H1 (cell line): ENCODE data around the gene AIFM1. TPM values are rescaled to one million over a fixed set of nuclear protein-coding genes. Genes with fewer than 3 reads are reported as not detected.

Experiments used
- CTCF ChIA-PET: fragments of 300-600 bp; sonication (Branson Sonifier 250); formaldehyde crosslinking; loops from one replicate; lab custom pipeline; 2021; ENCODE audit not compliant: partially characterized antibody; lab: Charles Lee
- POLR2A ChIA-PET: fragments of 300-600 bp; sonication (Branson Sonifier 250); formaldehyde crosslinking; loops from one replicate; lab custom pipeline; 2021; ENCODE audit warnings: inconsistent platforms; ENCODE audit not compliant: partially characterized antibody; lab: Charles Lee
- DNase-seq, 2 experiments: peaks; one replicate each; pipeline versions ENCODE4 v3.0.0 to v3.0.0-alpha.2; 2010 to 2022; ENCODE audit warnings: low spot score in 2 of 2, low read depth in 1 of 2, mixed read lengths in 1 of 2
- FAIRE-seq: peaks from 2 replicates; lab custom pipeline; 2011; peaks lifted over from hg19 to GRCh38; lab: Jason Lieb, UNC
- H2AFZ ChIP-seq: 2 replicates; pipeline ENCODE4 v1.8.1; 2012; ENCODE audit warnings: low read length, inconsistent platforms
- H2AK5ac ChIP-seq: 2 replicates; pipeline ENCODE4 v1.6.1; 2013; ENCODE audit warnings: low read depth, low read length
- H2BK120ac ChIP-seq: replicated peaks from 2 replicates; pipeline ENCODE3; 2013; ENCODE audit warnings: low read depth, low read length, inconsistent platforms
- H2BK12ac ChIP-seq: 2 replicates; pipeline ENCODE4 v1.6.1; 2013; ENCODE audit warnings: low read depth, low read length
- H2BK15ac ChIP-seq: 2 replicates; pipeline ENCODE4 v1.6.1; 2013; ENCODE audit warnings: low read length
- H2BK20ac ChIP-seq: 2 replicates; pipeline ENCODE4 v1.6.1; 2013; ENCODE audit warnings: low read length
- H2BK5ac ChIP-seq: 2 replicates; pipeline ENCODE4 v1.6.1; 2013; ENCODE audit warnings: low read depth, low read length
- H3K14ac ChIP-seq: 2 replicates; pipeline ENCODE4 v1.6.1; 2013; ENCODE audit warnings: inconsistent platforms; ENCODE audit not compliant: insufficient read length
- H3K18ac ChIP-seq: 2 replicates; pipeline ENCODE4 v1.6.1; 2013; ENCODE audit warnings: low read length; ENCODE audit errors: extremely low read depth
- H3K23ac ChIP-seq: 2 replicates; pipeline ENCODE4 v1.6.1; 2013; ENCODE audit warnings: inconsistent platforms; ENCODE audit not compliant: insufficient read length
- H3K23me2 ChIP-seq: 2 replicates; pipeline ENCODE4 v1.6.1; 2013; ENCODE audit warnings: low read depth, low read length
- H3K27ac ChIP-seq: 2 replicates; pipeline ENCODE4 v1.6.1; 2011; ENCODE audit warnings: low read depth, low read length, inconsistent platforms
- H3K27me3 ChIP-seq, 4 experiments: replicated peaks in 1 of 4; 1 replicate in 1 of 4; 2 replicates in 3 of 4; pipeline versions ENCODE4 v1.6.1 to v1.8.1; 2011 to 2013; ENCODE audit warnings: low read length in 3 of 4, mild to moderate bottlenecking in 3 of 4, inconsistent platforms in 2 of 4, mixed read lengths in 2 of 4, moderate library complexity in 1 of 4; ENCODE audit not compliant: control insufficient read depth in 3 of 4, insufficient read depth in 3 of 4; ENCODE audit errors: extremely low read depth in 1 of 4
- H3K36me3 ChIP-seq, 4 experiments: 2 replicates each; pipeline versions ENCODE4 v1.6.1 to v1.8.1; 2011 to 2013; ENCODE audit warnings: mild to moderate bottlenecking in 4 of 4, low read length in 3 of 4, moderate library complexity in 2 of 4, control low read depth in 1 of 4, inconsistent platforms in 1 of 4; ENCODE audit not compliant: insufficient read depth in 4 of 4, control insufficient read depth in 2 of 4
- H3K4ac ChIP-seq: replicated peaks from 2 replicates; pipeline ENCODE3; 2013; ENCODE audit warnings: low read length, low read depth, mixed read lengths, inconsistent platforms; ENCODE audit not compliant: insufficient read length
- H3K4me1 ChIP-seq, 4 experiments: replicated peaks in 1 of 4; 1 replicate in 1 of 4; 2 replicates in 3 of 4; pipeline versions ENCODE4 v1.6.1 to v1.8.1; 2011 to 2013; ENCODE audit warnings: low read length in 3 of 4, inconsistent platforms in 2 of 4, mixed read lengths in 1 of 4; ENCODE audit not compliant: insufficient read depth in 4 of 4, control insufficient read depth in 3 of 4
- H3K4me2 ChIP-seq, 2 experiments: 2 replicates each; pipeline versions ENCODE4 v1.6.1 to v1.8.1; 2011 to 2013; ENCODE audit warnings: low read depth in 2 of 2, low read length in 2 of 2, control low read depth in 1 of 2, inconsistent platforms in 1 of 2, mild to moderate bottlenecking in 1 of 2; ENCODE audit not compliant: insufficient read depth in 1 of 2
- H3K4me3 ChIP-seq, 4 experiments: fragments of 200-600, 300-600 bp in 1 of 4; sonication (generic), shearing (Covaris generic), sonication (Bioruptor Twin) in 1 of 4; 2 replicates each; pipeline versions ENCODE4 v1.5.1 to v1.8.1; 2011 to 2016; ENCODE audit warnings: low read length in 4 of 4, low read depth in 3 of 4, control low read depth in 2 of 4, inconsistent platforms in 2 of 4, mild to moderate bottlenecking in 2 of 4, mixed read lengths in 1 of 4, moderate library complexity in 1 of 4; ENCODE audit not compliant: insufficient read depth in 2 of 4; ENCODE audit errors: extremely low read depth in 1 of 4
- H3K56ac ChIP-seq: replicated peaks from 2 replicates; pipeline ENCODE3; 2013; ENCODE audit warnings: low read depth, mild to moderate bottlenecking, mixed read lengths, low read length, inconsistent platforms; ENCODE audit not compliant: insufficient read length
- H3K79me1 ChIP-seq: 2 replicates; pipeline ENCODE4 v1.6.1; 2013; ENCODE audit warnings: low read depth, low read length, control low read depth
- H3K79me2 ChIP-seq, 2 experiments: 2 replicates each; pipeline versions ENCODE4 v1.6.1 to v1.8.1; 2012 to 2013; ENCODE audit warnings: low read length in 2 of 2, mild to moderate bottlenecking in 2 of 2, inconsistent platforms in 1 of 2; ENCODE audit not compliant: insufficient read depth in 2 of 2, control insufficient read depth in 1 of 2
- H3K9ac ChIP-seq, 4 experiments: replicated peaks in 1 of 4; 1 replicate in 1 of 4; 2 replicates in 3 of 4; pipeline versions ENCODE4 v1.6.1 to v1.8.1; 2011 to 2013; ENCODE audit warnings: low read depth in 3 of 4, low read length in 3 of 4, control low read depth in 2 of 4, mild to moderate bottlenecking in 2 of 4, moderate library complexity in 2 of 4, inconsistent platforms in 1 of 4; ENCODE audit errors: extremely low read depth in 1 of 4
- H3K9me3 ChIP-seq, 2 experiments: 2 replicates each; pipeline versions ENCODE4 v1.6.1 to v1.8.1; 2012 to 2013; ENCODE audit warnings: mild to moderate bottlenecking in 2 of 2, moderate library complexity in 2 of 2, control low read depth in 1 of 2, inconsistent platforms in 1 of 2, low read depth in 1 of 2, low read length in 1 of 2, mixed read lengths in 1 of 2; ENCODE audit not compliant: insufficient read depth in 2 of 2
- H4K20me1 ChIP-seq, 2 experiments: replicated peaks in 1 of 2; 2 replicates each; pipeline versions ENCODE3 to v1.8.1; 2011 to 2013; ENCODE audit warnings: inconsistent platforms in 2 of 2, low read length in 2 of 2, mild to moderate bottlenecking in 1 of 2; ENCODE audit not compliant: insufficient read depth in 2 of 2, control insufficient read depth in 1 of 2
- H4K5ac ChIP-seq: 2 replicates; pipeline ENCODE4 v1.6.1; 2013; ENCODE audit warnings: low read length, low read depth, mixed read lengths, inconsistent platforms; ENCODE audit not compliant: insufficient read length
- H4K8ac ChIP-seq: 2 replicates; pipeline ENCODE4 v1.8.0; 2013; ENCODE audit warnings: mild to moderate bottlenecking, moderate library complexity, low read length, inconsistent platforms; ENCODE audit not compliant: insufficient read depth; ENCODE audit errors: extremely low read depth
- H4K91ac ChIP-seq: replicated peaks from 2 replicates; pipeline ENCODE3; 2013; ENCODE audit warnings: low read length, mixed read lengths, inconsistent platforms; ENCODE audit not compliant: insufficient read length
- ATF3 ChIP-seq: IDR thresholded peaks from 2 replicates; pipeline ENCODE4 v1.6.1; 2011; ENCODE audit warnings: low read depth, mild to moderate bottlenecking, low read length; ENCODE audit not compliant: insufficient read depth
- BCL11A ChIP-seq, 2 experiments: IDR thresholded peaks; one replicate each; pipeline ENCODE4 v1.6.1; 2011; ENCODE audit warnings: low read depth in 2 of 2, low read length in 2 of 2, mild to moderate bottlenecking in 2 of 2
- HDAC6 ChIP-seq: IDR thresholded peaks from one replicate; pipeline ENCODE4 v1.7.1; 2012; ENCODE audit warnings: low read depth, mild to moderate bottlenecking, inconsistent platforms, low read length, moderate library complexity
- POLR2A ChIP-seq, 2 experiments: IDR thresholded peaks; 1 replicate in 1 of 2; 2 replicates in 1 of 2; pipeline ENCODE4 v1.6.1; 2011; ENCODE audit warnings: low read depth in 2 of 2, low read length in 2 of 2, mild to moderate bottlenecking in 2 of 2; ENCODE audit errors: control extremely low read depth in 1 of 2
- RXRA ChIP-seq: IDR thresholded peaks from 2 replicates; pipeline ENCODE4 v1.6.1; 2011; ENCODE audit warnings: low read depth, mild to moderate bottlenecking, low read length, moderate library complexity; ENCODE audit not compliant: insufficient read depth
- SP1 ChIP-seq: IDR thresholded peaks from 2 replicates; pipeline ENCODE4 v1.6.1; 2011; ENCODE audit warnings: low read depth, low read length
- SP4 ChIP-seq: IDR thresholded peaks from 2 replicates; pipeline ENCODE4 v1.6.1; 2012; ENCODE audit warnings: low read length, inconsistent platforms
- WGBS, 2 experiments: shearing (Covaris generic) in 1 of 2; methylation state at CpG; one replicate each; pipeline versions ENCODE4 v1.1.6 to v1.1.7; 2013 to 2015; ENCODE audit warnings: low lambda C conversion rate in 2 of 2, mixed read lengths in 2 of 2, inconsistent platforms in 1 of 2, low coverage in 1 of 2, missing lambda C conversion rate in 1 of 2; ENCODE audit not compliant: insufficient replicate concordance in 2 of 2, insufficient coverage in 1 of 2, insufficient read length in 1 of 2; ENCODE audit errors: extremely low coverage in 1 of 2, missing lambda C conversion rate in 1 of 2; 5-methylcytosine and 5-hydroxymethylcytosine counted together
- polyA plus RNA-seq, 7 experiments: library from polyadenylated mRNA; depleted of rRNA in 3 of 7; stranded (reverse) in 5 of 7; unstranded in 2 of 7; fragments of >200 nt in 5 of 7; fragments of 200-250 nt in 2 of 7; gene quantifications; 1 replicate in 5 of 7; 2 replicates in 1 of 7; 4 replicates in 1 of 7; pipeline versions ENCODE4 v1.2.1 to v1.2.3, GENCODE V29; 2011 to 2013; ENCODE audit warnings: missing spikeins in 2 of 7, mixed read lengths in 2 of 7
- total RNA-seq: library from RNA; stranded (reverse); fragmentation: NEBNext Ultra II Directional; extraction: Animal tissue kit (Norgen Biotek cat#: 25700); gene quantifications from 2 replicates; pipeline ENCODE4 v1.2.1, GENCODE V29; 2021

The AIFM1 gene
- total and polyA plus RNA-seq, 2 of the 8 experiments (the other 6 are each of a cell fraction or from before 2014, with no cell fraction given) = 34.1 to 55.4 TPM

- H3K79me2 ChIP-seq = no peaks in the 10 kb centered on the region
- H3K23me2 ChIP-seq = no peaks in the 10 kb centered on the region
- peaks cover 0 to 1% of the 10 kb centered on the region in 2 experiments for H4K20me1 ChIP-seq
- no peak overlapping the region for H3K14ac ChIP-seq
- POLR2A ChIA-PET = no interaction called here
- H4K91ac ChIP-seq = no peak overlapping the region
- no peak overlapping the region for H4K5ac ChIP-seq
- H2BK15ac ChIP-seq = no peak overlapping the region
- H2BK12ac ChIP-seq = no peak overlapping the region
- H2BK5ac ChIP-seq = no peak overlapping the region
- H2AFZ ChIP-seq = no peak overlapping the region
- no peak overlapping the region for H2BK120ac ChIP-seq
- no peak overlapping the region for H3K23ac ChIP-seq
- no peaks in the 10 kb centered on the region for H3K4me1 ChIP-seq
- DNase-seq (no peak), FAIRE-seq (no peak)
- no peak overlapping the region for H3K27ac ChIP-seq
- no peaks in the 10 kb centered on the region for H3K9me3 ChIP-seq
- no peak overlapping the region for H3K18ac ChIP-seq
- no peak overlapping the region for H3K56ac ChIP-seq
- H3K4me3 ChIP-seq = no peak overlapping the region
- TF ChIP-seq RXRA = no peak
- TF ChIP-seq HDAC6 = no peak
- no peak for TF ChIP-seq POLR2A (IDR thresholded peaks at IDR 0.05; ENCODE audit: control extremely low read depth in 1 of 2, low read depth in 2 of 2, low read length in 2 of 2)
- no peak for TF ChIP-seq SP1
- no peak for TF ChIP-seq SP4
- TF ChIP-seq ATF3 = no peak
- no peak for TF ChIP-seq BCL11A (IDR thresholded peaks at IDR 0.05; ENCODE audit: low read depth in 2 of 2, low read length in 2 of 2)
- CTCF ChIA-PET = interaction anchor here (0.6 kb wide), 1 partner anchor 579 kb away, joined by 3 read pairs; no protein-coding TSS in a partner anchor
- H2AK5ac ChIP-seq = no peak overlapping the region
- H3K4ac ChIP-seq = no peak overlapping the region
- H4K8ac ChIP-seq = no peak overlapping the region
- WGBS, 2 experiments = 96% methylated on average over 2 of the region's 2 CpGs; no CpG with 5 or more reads in 1 of the 2 experiments
- no peak overlapping the region for H3K9ac ChIP-seq
- no peaks in the 10 kb centered on the region for H3K79me1 ChIP-seq
- no peak overlapping the region for H3K4me2 ChIP-seq
- H2BK20ac ChIP-seq = no peak overlapping the region
- peaks cover 0 to 50% (median 20%) of the 10 kb centered on the region in 4 experiments; a peak in 5 of 8 replicates for H3K36me3 ChIP-seq
- no peaks in the 10 kb centered on the region for H3K27me3 ChIP-seq
These were observed 47.7 kb upstream of the AIFM1 start for GRCh38 chrX:130213376-130213775.
